ENCODE measurements around the gene WDR74.

DNA sequence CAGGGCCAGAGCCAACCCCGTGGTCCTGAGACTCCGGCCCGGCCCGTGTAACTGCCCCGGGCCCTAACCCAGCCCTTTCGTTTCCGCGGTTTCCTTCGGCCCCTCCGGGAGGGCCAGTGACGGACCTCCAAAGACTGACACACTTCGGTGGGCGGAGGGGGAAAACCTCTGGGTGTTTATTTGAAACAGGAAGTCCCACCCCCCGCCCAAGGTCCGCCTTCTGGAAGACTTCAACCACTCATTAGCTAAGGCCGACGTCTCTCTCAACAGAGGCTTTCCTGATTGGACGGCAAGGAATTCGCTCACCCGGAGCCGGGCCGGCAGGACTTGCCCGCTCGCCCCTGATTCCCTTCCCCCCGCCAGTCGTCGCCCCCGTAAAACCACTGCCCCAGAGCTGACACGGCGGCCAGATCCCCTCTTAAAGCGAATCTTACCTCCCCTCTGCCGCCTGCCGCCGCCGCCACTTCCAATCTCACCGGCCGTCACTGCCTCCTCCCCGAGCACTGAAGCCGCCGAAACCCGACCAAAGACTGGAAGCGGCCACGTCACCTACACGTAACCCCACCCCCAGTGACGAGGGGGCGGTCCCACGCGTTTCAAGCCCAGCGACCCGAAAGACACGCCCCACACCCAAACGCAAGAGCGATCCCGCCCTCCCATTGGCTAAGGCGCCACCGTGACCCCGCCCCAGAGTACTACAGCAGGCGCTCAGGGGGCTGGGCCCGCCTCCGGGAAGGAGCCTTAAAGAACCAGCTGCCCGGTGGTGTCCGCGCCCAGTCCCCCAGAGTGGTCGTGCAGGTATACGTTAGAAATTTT lies 7.7 kb downstream of the WDR74 start, which contains the start of gene STX5:
- peak; percentile 85 to 97 (median 97) for TF ChIP-seq POLR2A (IDR thresholded peaks at IDR 0.05)
- TF ChIP-seq, protein P1, sequence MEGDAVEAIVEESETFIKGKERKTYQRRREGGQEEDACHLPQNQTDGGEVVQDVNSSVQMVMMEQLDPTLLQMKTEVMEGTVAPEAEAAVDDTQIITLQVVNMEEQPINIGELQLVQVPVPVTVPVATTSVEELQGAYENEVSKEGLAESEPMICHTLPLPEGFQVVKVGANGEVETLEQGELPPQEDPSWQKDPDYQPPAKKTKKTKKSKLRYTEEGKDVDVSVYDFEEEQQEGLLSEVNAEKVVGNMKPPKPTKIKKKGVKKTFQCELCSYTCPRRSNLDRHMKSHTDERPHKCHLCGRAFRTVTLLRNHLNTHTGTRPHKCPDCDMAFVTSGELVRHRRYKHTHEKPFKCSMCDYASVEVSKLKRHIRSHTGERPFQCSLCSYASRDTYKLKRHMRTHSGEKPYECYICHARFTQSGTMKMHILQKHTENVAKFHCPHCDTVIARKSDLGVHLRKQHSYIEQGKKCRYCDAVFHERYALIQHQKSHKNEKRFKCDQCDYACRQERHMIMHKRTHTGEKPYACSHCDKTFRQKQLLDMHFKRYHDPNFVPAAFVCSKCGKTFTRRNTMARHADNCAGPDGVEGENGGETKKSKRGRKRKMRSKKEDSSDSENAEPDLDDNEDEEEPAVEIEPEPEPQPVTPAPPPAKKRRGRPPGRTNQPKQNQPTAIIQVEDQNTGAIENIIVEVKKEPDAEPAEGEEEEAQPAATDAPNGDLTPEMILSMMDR (IDR thresholded peaks at IDR 0.05): no peak

Measured in body of pancreas (tissue), 4 donors.